Mucosa of descending colon (tissue), 3 donors: ENCODE results near the gene ZNF383. TPM values are rescaled to one million over a fixed set of nuclear protein-coding genes. Genes with fewer than 3 reads are reported as not detected.

Experiments
- ATAC-seq: fragments of 200-7000 bp; cut with Tn5 transposase; one replicate; pipeline ENCODE4 v1.9.1; 2020; ENCODE audit warnings: mild to moderate bottlenecking, moderate library complexity
- DNase-seq, 3 donors: peaks; one replicate each; pipeline ENCODE4 v3.0.0-alpha.2; 2020
- H3K36me3 ChIP-seq: fragments of 200-600 bp; one replicate; pipeline ENCODE4 v1.8.0; 2021; ENCODE audit warnings: low read depth, mild to moderate bottlenecking
- H3K4me1 ChIP-seq: fragments of 200-600 bp; one replicate; pipeline ENCODE4 v1.8.0; 2021; ENCODE audit warnings: low read depth, mild to moderate bottlenecking
- H3K4me3 ChIP-seq: fragments of 200-600 bp; one replicate; pipeline ENCODE4 v1.8.0; 2021; ENCODE audit warnings: mild to moderate bottlenecking
- H3K9me3 ChIP-seq: fragments of 200-600 bp; one replicate; pipeline ENCODE4 v1.8.0; 2021; ENCODE audit warnings: mild to moderate bottlenecking
- intact Hi-C, 2 donors: fragments of 100-400 bp; cut with DNase I in 1 of 2; cut with micrococcal nuclease in 1 of 2; formaldehyde crosslinking; loops; one replicate each; pipeline versions ENCODE4 v1.11.0 to v1.11.1; 2022; cut with DNase I, micrococcal nuclease
- total RNA-seq, 3 donors: library from RNA; stranded (reverse); fragmentation: NEBNext Ultra II Directional in 2 of 3; extraction: Animal tissue kit (Norgen Biotek cat#: 25700) in 2 of 3; gene quantifications; one replicate each; pipeline versions ENCODE4 v1.2.1 to v1.2.4, GENCODE V29; 2021 to 2023
- TF ChIP-seq, protein P1 (sequence below): fragments of 200-600 bp; IDR thresholded peaks from one replicate; pipeline ENCODE4 v1.8.0; 2022; ENCODE audit warnings: antibody characterized with exemption, mild to moderate bottlenecking
- donor health status: DM: no; HTN: no; CAD: no; lungs with moderate emphysema.
- donor health status: DM: no; HTN: no; CAD: no.
- donor health status: DM: no; HTN: yes; CAD: no.

Gene ZNF383
- total RNA-seq, 3 donors from 2014 or later = 4.9 to 16.0 (median 9.5) TPM

DNA sequence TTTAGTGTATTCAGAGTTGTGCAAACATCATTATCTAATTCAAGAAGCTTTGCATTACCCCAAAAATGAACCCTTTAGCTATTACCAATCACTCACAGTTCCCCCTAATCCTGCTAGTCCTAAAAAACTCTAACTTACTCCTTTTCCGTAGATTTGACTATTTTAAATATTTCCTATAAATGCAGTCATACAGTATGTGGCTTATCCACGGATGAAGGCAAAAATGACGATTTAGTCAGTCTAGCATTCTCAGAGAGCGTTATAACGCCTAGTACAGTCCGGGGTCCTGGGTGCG is 587 bp upstream of the ZNF383 start:
- TF ChIP-seq, protein P1, sequence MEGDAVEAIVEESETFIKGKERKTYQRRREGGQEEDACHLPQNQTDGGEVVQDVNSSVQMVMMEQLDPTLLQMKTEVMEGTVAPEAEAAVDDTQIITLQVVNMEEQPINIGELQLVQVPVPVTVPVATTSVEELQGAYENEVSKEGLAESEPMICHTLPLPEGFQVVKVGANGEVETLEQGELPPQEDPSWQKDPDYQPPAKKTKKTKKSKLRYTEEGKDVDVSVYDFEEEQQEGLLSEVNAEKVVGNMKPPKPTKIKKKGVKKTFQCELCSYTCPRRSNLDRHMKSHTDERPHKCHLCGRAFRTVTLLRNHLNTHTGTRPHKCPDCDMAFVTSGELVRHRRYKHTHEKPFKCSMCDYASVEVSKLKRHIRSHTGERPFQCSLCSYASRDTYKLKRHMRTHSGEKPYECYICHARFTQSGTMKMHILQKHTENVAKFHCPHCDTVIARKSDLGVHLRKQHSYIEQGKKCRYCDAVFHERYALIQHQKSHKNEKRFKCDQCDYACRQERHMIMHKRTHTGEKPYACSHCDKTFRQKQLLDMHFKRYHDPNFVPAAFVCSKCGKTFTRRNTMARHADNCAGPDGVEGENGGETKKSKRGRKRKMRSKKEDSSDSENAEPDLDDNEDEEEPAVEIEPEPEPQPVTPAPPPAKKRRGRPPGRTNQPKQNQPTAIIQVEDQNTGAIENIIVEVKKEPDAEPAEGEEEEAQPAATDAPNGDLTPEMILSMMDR = no peak
- DNase-seq = no peak
- no peak for ATAC-seq
- intact Hi-C loops = no loop called here
- Histone ChIP-seq H3K4me1 (peaks cover 8% of the 10 kb centered on the region), H3K36me3 (no peaks in the 10 kb centered on the region), H3K9me3 (peaks cover 9% of the 10 kb centered on the region), H3K4me3 (peak overlapping the region; percentile 56)

DNA sequence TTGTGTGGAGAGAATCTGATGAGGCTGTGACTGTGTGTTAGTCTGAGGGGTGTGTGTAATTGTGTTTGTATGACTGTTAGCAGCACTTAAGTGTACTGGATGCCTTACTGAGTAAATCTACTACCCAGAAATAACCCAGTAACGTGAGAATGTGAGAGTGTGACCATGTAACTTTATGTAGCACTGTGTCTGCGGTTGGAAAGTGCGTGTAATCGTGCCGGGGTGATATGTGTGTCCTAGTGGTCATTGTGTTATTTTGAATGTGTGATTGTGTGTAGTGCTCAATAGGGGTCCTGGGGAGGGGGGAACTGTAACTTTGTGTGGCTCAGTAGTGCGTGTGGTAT is 550 bp downstream of the ZNF383 start:
- DNase-seq (peak in 1 of 3 donors; percentile 9), ATAC-seq (peak; percentile 4)
- H3K4me1 ChIP-seq = peaks cover 8% of the 10 kb centered on the region
- H3K9me3 ChIP-seq = peaks cover 16% of the 10 kb centered on the region
- no peaks in the 10 kb centered on the region for H3K36me3 ChIP-seq
- peak overlapping the region; percentile 56 for H3K4me3 ChIP-seq
- TF ChIP-seq, protein P1 = no peak
- intact Hi-C loops = no loop called here

DNA sequence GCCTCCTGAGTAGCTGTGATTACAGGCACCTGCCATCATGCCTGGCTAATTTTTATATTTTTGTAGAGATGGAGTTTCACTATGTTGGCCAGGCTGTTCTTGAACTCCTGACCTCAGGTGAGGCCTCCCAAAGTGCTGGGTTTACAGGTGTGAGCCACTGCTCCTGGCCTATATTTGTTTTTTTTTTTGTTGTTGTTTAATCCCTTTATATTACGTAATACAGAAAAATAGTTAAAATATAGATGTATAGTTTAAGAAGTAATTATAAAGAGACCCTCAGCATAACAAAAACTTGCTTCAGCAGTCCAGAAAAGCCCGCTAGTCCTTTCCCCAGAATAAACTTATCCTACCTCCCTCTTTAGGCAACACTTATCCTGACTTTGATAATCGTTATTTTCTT is 2.4 kb downstream of the ZNF383 start:
- ATAC-seq (no peak), DNase-seq (no peak)
- intact Hi-C loops = no loop called here
- peaks cover 34% of the 10 kb centered on the region for H3K9me3 ChIP-seq
- H3K36me3 ChIP-seq = no peaks in the 10 kb centered on the region
- H3K4me3 ChIP-seq = no peak overlapping the region
- TF ChIP-seq, protein P1 = no peak
- peaks cover 8% of the 10 kb centered on the region for H3K4me1 ChIP-seq

DNA sequence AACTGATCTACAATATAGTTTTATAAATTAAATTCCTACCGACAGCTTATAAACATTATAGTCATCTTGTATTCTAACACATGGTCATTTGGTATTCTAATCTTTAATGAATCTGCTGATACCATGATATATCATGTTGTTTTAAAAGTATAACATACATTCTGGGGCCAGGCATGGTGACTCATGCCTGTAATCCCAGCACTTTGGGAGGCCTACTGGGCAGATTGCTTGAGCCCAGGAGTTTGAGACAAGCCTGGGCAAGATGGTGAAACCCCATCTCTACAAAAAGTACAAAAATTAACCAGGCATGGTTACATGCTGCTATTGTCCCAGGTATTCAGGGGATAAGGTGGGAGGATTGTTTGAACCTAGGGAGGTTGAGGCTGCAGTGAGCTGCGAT is 3.1 kb downstream of the ZNF383 start:
- TF ChIP-seq, protein P1 = no peak
- Histone ChIP-seq H3K36me3 (peaks cover 3% of the 10 kb centered on the region), H3K4me1 (peaks cover 8% of the 10 kb centered on the region), H3K9me3 (peaks cover 42% of the 10 kb centered on the region), H3K4me3 (no peak overlapping the region)
- DNase-seq (no peak), ATAC-seq (no peak)
- intact Hi-C loops = no loop called here

DNA sequence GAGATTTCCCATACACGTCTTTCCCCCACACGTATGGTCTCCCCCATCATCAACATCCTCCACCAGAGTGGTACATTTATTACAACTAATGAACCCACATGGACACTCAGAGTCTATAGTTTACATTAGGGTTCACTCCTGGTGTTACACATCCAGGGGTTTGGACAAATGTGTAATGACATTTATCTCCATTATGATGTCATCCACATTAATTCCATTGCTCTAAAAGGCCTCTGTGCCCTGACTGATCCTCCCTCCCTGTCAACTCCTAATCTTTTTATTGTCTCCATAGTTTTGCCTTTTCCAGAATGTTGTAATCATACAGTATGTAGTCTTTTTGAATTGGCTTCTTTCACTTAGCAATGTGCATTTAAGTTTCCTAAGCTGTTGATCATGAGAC is 8.2 kb downstream of the ZNF383 start:
- peaks cover 90% of the 10 kb centered on the region for H3K9me3 ChIP-seq
- H3K36me3 ChIP-seq = peaks cover 16% of the 10 kb centered on the region

DNA sequence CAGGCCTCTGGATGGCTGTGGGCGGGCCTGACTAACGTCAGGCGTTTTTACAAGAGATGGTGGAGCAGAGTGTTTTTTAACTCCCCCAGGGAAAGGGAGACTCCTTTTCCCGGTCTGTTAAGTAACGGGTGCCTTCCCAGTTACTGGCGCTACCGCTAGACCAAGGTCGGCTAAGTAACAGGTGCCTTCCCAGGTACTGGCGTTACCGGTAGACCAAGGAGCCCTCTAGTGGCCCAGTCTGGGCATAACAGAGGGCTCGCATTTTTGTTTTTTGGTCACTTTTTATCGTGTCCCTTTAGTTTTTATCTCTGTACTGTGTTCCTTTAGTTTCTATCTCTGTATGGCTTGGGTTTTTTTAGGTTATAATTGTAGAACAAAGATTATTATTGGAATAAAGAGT is 10.0 kb downstream of the ZNF383 start:
- DNase-seq (no peak), ATAC-seq (no peak)
- intact Hi-C loops = no loop called here
- Histone ChIP-seq H3K9me3 (peaks cover 97% of the 10 kb centered on the region), H3K4me3 (no peak overlapping the region), H3K4me1 (no peaks in the 10 kb centered on the region), H3K36me3 (peaks cover 25% of the 10 kb centered on the region)
- TF ChIP-seq, protein P1 = no peak

More for the DNA sequence above, 8.2 kb downstream of the ZNF383 start:
- TF ChIP-seq, protein P1 = no peak
- intact Hi-C loops = no loop called here
- Histone ChIP-seq H3K4me3 (no peak overlapping the region), H3K4me1 (no peaks in the 10 kb centered on the region)
- DNase-seq (no peak), ATAC-seq (no peak)
